Activated T-cell treated with anti-CD3 and anti-CD28 coated beads for 24 hours (primary cell): ENCODE measurements around the gene SELP.

Source experiments
- DNase-seq: peaks from one replicate; pipeline ENCODE4 v3.0.0-alpha.2; 2020; ENCODE audit warnings: low read depth

The SELP gene

GRCh38 chr1:169620565-169620964 lies 9.4 kb downstream of the SELP start:
- no peak for DNase-seq

DNA sequence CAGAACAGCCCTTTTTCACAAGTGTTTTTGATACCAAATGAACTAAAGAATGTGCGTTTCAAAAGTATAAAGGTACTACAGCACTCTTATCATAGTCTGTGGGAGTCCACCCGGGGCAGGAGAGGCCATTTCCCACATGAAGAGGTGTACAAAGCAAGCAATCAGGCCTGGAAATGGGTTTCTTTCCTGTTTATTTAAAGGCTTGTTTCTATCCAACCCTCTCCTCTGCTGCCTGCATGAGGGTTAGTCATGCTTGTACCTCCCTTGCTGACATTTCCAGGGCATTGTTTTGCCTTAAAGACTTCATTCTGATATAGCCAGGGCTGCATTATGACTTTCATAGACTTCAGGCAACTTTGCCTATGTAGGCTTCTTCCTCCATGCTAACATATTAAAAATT lies 11.6 kb downstream of the SELP start:
- DNase-seq = no peak

DNA sequence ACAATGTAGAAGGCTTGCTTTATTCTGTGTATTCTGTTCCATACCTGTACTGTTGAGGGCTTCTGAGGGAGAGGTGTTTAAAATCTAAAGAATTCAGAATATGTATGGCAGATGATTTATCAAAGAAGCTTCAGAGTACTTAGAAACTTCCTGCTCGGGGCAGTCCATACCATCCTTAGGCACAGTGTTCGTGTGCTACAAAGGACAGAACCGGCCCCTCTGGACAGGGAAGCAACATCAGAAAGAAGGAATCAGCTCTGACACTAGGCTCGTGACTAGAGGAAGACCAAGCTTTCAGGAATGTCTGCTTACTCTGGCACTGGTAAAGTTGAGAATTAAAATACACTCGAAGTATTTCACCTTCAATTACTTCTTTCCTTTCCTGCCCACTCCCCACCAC lies 14.1 kb downstream of the SELP start:
- DNase-seq = no peak

DNA sequence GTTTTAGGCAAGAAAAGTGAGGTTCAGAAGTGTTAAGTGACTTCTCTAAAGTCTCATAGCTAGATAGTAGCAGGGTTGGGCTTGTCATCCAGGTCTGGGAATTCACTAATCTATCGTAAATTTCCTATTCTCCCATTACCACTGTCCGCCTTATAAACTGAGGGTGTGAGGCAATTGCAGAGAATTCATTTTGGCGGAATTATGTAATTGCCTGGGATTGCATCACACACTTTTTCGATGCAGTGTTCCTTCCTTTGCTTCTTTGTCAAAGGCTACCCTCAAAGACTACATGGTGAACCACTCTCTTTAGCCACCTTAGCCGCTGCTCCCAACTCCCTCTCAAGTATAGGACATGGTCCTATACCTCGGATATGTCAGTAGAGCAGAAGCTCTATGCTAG lies 19.1 kb downstream of the SELP start:
- DNase-seq = no peak

DNA sequence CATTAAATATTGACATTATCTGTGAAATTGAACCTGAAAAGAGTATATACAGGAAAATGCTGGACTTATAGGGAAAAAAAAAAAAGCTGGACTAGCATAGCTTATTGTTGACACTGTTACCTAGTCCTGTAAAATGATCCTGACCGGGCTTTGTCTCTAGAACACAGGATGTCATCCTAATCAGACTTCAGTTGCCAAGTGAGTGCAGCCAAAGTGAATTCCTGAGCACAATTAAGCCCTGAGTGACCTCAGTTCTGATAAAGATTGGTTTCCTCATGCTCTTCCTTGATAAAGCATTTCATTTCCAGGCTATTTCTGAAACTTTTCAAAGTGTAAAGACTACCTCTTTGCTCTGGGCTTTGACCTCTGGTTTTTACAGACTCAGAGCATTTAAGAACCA lies 19.8 kb downstream of the SELP start:
- no peak for DNase-seq

DNA sequence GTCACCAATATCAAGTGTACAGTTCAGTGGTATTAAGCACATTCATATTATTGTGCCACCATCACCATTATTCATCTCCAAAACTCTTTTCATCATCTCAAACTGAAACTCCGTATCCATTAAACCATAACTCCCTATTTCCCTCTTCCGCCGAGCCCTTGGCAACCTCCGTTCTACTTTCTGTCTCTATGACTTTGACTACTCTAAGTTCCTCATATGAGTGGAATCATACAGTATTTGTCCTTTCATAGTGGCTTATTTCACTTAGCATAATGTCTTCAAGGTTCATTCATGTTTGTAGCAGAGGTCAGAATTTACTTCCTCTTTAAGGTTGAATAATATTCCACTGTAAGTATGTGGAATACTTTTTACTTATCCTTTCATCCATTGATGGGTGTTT lies 21.7 kb downstream of the SELP start:
- no peak for DNase-seq

DNA sequence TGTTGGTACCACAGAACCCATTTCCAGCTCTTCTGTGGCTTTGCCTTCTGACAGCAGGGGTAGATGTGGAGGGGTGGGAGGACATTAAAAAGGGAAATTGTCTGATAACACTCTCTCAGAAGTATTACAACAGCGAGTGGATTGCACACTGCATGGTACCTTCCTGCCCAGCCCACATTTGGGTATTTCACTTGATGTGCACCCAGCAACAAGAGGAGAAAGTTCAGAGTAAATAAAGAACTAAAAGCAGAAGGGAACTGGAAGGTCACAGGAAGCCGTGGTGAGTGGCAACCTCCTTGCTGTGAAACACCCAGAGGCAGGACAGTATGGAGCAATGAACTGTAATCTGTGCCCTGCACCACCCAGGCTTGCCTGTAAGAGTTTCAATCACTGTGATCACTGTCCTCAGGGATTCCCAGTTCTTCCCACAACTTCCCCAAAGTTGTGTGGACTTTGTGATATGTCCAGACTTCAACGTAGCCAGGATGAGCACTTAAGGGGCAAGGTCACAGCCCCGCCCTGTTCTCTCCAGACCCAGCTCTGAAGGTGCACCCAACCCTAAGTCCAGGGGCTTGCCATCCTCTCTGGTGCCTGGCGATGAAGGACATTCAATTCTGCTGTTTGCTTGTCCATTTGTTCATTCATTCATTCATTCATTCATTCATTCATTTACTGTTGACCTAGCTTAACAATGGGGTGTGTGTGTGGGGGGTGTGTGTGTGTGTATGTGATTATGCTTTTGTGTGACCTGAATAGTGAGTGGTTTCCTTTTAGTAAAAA lies 25.0 kb downstream of the SELP start:
- DNase-seq = no peak

DNA sequence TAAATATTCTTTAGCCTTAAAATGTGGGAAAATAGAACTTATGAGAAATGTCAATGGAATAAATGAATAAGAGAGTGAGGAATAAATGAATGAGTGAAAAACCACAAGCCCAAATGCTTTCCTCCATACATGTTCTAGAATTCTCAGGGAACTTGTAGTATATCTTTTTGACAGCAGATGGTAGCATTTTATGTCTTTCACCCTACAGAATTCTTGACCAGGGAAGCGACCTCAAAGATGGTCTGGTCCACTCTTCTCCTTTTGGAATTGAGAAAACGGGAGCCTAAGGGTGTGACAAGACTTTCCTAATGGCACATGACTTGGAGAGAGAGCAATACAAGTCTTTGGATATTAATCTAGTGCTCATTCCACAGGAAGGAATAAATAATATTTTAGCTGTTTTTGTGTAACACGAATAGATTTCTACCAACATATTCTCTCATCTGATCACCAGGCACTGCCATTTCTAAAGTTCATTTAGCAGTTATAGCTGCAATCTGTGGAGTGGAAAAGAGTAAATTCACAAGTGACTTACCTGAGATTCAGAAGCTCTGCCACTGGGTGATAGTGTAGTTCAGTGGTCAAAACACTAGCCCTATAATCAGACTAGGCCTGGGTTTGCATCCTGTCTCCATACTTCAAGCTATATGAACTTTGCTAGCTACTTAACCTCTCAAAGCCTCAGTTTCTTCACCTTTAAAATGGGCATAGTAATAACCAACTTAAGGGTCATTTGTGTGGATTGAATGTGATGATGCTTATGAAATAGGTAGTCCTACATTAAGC lies 28.6 kb downstream of the SELP start:
- no peak for DNase-seq

- DNase-seq = no peak
Observed at GRCh38 chr1:169595764-169596711, 33.9 kb downstream of the SELP start.

GRCh38 chr1:169594391-169594790 lies 35.5 kb downstream of the SELP start:
- DNase-seq = peak; percentile 30

DNA sequence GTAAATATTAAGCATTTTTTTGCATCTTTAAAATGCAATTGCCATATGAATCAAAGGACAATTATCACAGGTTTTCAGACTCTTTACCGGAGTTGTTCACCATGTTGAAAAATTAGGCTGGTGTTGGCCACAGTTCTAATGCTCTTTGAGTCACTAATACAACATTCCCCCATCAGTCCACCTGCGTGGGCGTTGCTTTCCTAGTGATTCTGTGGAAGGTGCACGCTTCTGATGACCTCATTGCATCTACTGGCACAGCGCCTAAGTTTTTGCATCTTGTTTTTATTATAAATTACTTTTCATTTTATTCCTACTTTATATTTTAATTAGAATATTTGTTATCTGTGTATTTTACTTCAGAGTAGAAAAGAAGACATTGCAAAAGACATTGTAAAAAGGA lies 39.0 kb downstream of the SELP start:
- no peak for DNase-seq

DNA sequence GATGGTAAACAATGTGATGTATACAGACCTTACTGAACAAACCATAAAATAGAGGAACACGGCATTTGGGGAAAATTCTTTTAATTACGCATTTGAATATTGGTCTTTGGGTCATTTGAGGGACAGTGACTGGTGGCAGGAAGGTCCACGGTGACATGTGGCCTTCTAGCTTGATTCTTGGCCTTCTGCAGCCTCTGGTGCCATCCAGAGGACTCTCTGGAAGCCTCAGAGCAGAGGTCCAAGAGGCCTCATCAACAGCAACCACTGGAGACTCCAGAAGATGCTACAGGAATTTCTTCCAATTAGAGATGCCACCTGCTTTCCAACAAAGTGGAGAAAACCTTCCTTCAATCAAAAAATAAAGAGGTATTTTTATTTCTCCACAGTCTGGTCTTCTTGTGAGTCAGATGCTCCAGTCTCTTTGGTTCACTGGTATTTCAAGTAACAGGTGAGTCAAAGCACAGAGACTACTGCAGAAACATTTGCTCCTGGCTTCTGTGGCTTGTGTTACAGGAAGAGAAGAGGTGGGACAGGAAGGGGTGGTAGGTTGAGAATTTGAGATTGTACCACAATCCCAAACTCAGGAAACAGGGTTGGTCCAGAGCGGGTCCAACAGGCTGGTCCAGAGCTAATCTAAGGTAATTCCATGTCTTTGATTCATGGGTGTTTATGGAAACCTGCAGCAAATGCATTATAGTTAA lies 41.0 kb downstream of the SELP start:
- DNase-seq = peak; percentile 30

DNA sequence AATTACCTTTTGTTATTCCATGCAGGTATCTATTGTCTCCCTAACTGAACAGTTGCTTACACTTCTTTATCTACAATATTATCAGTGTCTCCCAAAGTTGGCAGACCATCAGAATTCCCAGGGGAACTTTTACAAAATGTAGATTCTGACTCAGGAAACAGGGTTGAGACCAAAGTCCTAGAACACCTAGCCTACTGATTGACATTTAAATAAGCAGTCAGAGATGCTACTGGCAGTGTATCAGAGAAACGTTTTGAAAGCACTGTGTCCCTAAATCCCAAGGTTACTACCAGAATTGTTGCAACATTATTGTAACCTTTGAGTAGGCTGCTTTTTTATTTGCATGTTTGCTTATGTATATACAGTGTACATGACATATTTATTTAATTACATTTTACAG lies 41.8 kb downstream of the SELP start:
- no peak for DNase-seq

GRCh38 chr1:169586395-169587255 lies 43.3 kb downstream of the SELP start, which contains the start of gene F5:
TSS of gene F5 (minus strand) at chr1:169586481. CDS start at chr1:169586386, 95 bp downstream.
- DNase-seq = peak; percentile 75

DNA sequence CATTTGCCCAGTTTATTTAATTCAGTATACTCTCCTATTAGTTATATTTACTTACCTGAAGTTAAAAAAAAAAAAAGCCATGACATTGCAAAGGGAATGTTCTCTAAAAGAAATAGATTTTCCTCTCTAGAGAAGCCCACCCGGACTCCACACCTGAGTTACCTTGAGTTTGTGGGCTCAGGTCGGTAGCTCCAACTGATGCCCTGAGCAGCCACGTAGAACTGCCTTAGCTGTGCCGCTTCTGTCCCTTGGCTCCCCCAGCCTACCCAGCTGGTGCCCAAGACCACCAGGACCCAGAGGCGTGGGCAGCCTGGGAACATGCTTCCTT lies 43.9 kb downstream of the SELP start:
- DNase-seq = no peak

DNA sequence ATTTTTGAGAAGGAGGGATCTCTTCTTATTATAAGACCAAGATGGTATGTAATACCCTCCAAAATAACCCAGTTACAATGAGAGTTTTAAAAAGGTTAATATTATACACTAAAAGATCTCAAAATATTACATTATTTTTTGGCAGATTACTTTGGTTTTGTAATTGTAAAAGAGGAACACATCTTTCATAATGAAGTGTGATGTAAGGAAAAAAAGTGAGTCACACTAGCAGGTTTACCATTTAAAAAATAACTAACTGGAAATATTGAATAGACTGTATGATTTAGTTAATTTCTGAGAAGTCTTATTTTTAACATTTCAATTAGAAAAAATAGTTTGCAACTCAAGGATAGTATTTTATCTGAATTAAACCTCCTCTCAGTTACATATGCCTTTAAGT lies 44.7 kb downstream of the SELP start:
- DNase-seq = no peak

DNA sequence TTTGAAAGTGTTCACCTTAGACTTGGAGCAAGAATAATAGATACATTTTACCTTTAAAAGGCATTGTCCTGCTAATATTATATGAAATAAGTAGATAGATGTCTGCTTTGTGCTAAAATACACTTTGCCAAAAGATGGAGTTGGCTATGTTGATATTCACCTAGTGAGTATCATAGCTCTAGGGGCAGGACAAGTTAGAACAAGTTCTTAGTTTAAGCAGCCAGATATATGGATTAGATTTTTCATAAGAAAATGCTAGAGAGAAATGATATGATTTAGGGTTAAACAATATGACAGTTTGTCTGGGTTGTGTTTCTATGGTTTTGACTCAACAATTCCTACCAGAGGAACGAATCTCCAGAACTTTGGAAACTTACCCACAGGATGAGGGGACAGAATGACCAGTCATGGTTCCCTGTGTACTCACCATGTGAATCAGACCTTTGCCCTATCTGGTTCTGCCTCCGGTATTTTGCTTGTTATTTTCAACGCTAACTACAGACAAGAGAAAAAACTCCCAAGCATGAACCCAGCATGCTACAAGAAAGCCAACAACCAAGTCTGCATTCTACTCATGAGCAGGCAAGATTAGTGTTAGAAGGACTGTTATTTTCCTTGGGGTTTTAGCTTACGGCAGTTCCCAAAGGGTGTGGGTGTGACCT lies 45.3 kb downstream of the SELP start:
- no peak for DNase-seq

DNA sequence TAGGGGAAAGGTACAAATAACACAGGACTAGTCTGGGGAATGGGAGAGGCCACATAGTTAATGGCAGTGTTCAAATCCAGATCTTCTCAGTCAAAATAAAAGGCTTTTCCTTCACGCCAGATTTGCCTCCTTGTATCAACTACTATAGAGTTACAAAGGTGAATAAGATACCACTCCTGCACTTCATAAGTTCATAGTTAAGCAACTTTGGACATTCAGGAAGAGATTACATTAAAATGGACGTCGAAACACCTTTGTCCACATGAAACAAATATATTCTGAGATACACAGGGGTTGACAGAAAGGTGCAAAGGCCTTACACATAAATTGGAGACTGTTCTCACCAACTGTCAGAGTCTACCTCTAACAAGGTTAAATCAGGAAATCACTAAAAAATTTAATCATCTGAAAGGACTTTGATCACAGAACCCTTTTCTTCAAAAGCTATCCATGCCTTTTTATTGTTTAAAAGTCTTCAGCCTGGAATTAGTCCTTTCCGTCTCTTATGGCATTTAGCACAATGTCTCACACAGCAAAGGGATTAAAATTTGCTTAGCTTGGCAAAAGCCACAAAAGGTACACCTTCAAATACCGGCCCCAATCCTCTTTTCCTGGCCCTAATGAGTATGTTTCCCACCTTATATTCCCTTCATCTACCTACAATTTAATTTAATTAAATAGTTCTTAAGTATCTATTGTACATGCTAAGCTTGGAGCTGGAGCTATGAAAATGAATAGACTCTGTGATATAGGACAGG lies 51.8 kb downstream of the SELP start:
- DNase-seq = no peak

GRCh38 chr1:169576935-169577331 lies 53.0 kb downstream of the SELP start:
- no peak for DNase-seq
